T-helper 1 cell treated with Interleukin-12 subunit alpha and Interleukin-12 subunit beta and Interleukin-4 antibody, amounts not matched to agents 30 μg/mL and 1 μg/mL, for 36 hours (primary cell): ENCODE data around the gene GKN1.

Source experiments
- H3K27ac Mint-ChIP-seq: one replicate; pipeline ENCODE4 v1.8.0; 2021; ENCODE audit warnings: mild to moderate bottlenecking, mixed read lengths
- H3K27me3 Mint-ChIP-seq: one replicate; pipeline ENCODE4 v1.8.0; 2021; ENCODE audit warnings: low read depth, mixed read lengths
- H3K36me3 Mint-ChIP-seq: one replicate; pipeline ENCODE4 v1.8.0; 2021; ENCODE audit warnings: low read depth, mixed read lengths
- H3K4me1 Mint-ChIP-seq: one replicate; pipeline ENCODE4 v1.8.0; 2021; ENCODE audit warnings: low read depth, mixed read lengths
- H3K4me3 Mint-ChIP-seq: one replicate; pipeline ENCODE4 v1.8.0; 2021; ENCODE audit warnings: mild to moderate bottlenecking, moderate library complexity, mixed read lengths
- H3K9me3 Mint-ChIP-seq: one replicate; pipeline ENCODE4 v1.8.0; 2021; ENCODE audit warnings: mixed read lengths

The GKN1 gene, protein sequence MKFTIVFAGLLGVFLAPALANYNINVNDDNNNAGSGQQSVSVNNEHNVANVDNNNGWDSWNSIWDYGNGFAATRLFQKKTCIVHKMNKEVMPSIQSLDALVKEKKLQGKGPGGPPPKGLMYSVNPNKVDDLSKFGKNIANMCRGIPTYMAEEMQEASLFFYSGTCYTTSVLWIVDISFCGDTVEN

DNA sequence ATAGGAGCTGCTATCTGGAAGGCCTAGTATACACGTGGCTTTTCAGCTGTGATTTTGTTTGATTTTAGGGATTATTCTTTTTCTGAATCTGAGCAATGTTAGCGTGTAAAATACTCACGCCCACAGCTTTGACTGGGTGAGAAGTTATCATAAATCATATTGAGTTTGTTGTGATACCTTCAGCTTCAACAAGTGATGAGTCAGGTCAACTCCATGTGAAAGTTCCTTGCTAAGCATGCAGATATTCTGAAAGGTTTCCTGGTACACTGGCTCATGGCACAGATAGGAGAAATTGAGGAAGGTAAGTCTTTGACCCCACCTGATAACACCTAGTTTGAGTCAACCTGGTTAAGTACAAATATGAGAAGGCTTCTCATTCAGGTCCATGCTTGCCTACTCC lies at the start of gene GKN1:
Gene GKN1 (plus strand): TSS at position 386 of the 400 bp plus-strand sequence. CDS start 42 bp downstream, outside the sequence.
- Mint-ChIP-seq H3K27ac (no peak within 1 kb of the TSS), H3K4me1 (no peaks in the 10 kb centered on the region), H3K36me3 (no peaks in the 10 kb centered on the region), H3K9me3 (no peaks in the 10 kb centered on the region), H3K27me3 (peaks cover 42% of the 10 kb centered on the region), H3K4me3 (no peak within 1 kb of the TSS)

DNA sequence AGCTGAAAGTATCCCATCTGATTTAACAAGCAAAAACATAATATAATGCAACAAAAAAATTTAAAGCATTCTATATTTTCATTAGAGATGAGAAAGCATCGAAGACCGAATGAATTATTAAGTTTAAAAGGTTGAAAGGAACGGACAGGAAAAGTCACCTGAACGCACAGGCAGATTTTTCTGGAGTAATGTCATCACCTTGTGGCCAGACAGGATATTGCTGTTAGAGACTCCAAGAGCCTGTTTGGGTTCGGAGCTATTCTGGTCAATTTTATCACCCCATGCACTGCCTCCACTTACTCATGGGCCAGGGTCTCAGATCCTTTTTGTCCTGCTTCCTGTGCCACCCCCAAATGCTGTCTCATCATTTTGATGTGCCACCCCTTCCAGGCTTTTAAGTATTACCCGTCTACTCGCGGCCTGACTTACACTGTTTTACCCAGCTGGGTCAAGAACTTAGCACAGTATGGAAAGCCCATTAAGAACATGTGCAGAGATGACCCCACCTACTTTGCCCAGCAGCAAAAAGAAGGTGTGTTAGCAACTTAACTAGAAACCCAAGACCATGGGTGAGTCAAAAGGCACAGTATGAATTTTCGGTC lies 49.0 kb upstream of the GKN1 start:
- Mint-ChIP-seq H3K4me3 (no peak overlapping the region), H3K9me3 (no peaks in the 10 kb centered on the region), H3K4me1 (peaks cover 10% of the 10 kb centered on the region), H3K36me3 (no peaks in the 10 kb centered on the region), H3K27ac (no peak overlapping the region), H3K27me3 (peaks cover 31% of the 10 kb centered on the region)

DNA sequence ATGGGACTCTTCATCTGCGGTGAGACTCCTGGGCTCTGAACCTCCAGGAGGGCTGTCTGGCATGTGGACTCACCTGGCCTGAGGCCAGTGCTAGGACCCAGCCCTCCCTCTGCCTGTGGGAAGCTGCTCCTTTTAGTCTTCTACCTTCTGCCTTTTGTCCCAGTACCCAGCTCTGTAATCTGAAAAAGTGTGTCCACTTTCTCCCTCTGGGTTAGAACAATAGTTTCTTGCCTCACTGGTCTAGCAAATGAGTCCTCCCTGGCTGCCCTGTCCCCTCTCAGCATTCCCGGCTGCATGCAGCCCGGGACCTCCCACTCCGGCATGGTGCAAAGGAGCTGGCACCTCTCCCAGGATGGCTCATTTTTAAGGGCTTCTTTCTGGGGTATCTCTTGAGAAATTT lies 47.6 kb upstream of the GKN1 start:
- Mint-ChIP-seq H3K27me3 (peaks cover 37% of the 10 kb centered on the region), H3K27ac (no peak overlapping the region)

DNA sequence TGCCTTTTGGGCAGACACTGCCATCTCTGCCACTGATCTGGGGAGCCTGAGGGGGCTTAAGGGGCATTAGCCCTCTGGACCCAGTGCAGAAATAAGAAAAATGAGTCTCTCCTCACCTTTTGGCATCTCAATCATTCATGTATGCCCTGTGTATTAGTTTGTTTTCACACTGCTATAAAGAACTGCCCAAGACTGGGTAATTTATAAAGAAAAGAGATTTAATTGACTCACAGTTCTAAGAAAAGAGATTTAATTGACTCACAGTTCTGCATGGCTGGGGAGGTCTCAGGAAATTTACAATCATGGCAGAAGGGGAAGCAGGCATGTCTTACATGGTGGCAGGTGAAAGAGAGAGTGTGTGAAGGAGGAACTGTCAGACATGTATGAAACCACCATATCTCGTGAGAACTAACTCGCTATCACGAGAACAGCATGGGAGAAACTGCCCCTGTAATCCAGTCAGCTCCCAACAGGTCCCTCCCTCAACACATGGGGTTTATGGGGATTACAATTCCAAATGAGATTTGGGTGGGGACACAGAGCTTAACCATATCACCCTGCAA lies 43.2 kb upstream of the GKN1 start:
- Mint-ChIP-seq H3K27me3 (peaks cover 49% of the 10 kb centered on the region), H3K27ac (no peak overlapping the region), H3K36me3 (no peaks in the 10 kb centered on the region), H3K4me1 (peaks cover 6% of the 10 kb centered on the region), H3K9me3 (no peaks in the 10 kb centered on the region), H3K4me3 (no peak overlapping the region)

More for the DNA sequence above, 47.6 kb upstream of the GKN1 start:
- Mint-ChIP-seq H3K9me3 (no peaks in the 10 kb centered on the region), H3K4me3 (no peak overlapping the region), H3K4me1 (peaks cover 10% of the 10 kb centered on the region), H3K36me3 (no peaks in the 10 kb centered on the region)

DNA sequence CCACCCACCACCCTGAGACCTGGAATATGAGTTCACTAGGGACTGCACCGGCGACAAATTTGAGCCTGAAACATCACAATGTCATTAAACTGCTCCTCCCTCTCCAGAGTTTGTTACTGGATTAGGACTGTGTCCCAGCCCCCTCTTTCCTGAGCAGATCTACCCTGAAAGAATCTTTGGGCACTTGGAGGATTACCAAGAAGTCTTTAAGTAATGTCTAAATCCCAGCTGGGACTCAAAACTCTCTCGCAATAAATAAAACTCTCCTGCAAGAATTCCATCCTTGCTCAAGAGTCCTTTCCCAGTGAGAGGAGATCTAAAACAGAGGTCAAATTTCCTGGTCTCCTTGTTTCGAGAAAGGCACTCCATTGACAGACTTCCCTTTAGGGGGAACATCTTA lies 42.6 kb upstream of the GKN1 start:
- Mint-ChIP-seq H3K27me3 (peaks cover 47% of the 10 kb centered on the region), H3K4me1 (peaks cover 6% of the 10 kb centered on the region)

DNA sequence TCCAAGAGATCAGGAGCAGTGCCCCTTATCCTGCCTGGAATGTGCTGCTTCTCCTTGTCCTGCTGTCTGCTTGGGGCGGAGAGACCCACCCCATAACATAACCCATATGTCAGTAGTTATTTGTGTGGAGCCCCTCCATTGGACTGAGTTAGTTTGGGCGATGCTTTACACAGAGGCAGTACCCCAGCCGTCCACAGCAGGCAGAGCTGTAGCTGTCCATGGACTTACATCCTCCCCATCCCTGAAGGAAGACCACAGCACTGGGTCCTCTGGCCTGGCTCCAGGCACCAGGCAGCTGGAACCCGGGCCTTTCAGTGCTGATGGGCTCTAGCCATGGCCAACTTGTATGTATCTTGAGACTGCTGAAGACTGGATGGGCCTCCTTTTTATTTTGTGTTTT lies 42.0 kb upstream of the GKN1 start:
- Mint-ChIP-seq H3K4me3 (no peak overlapping the region), H3K27me3 (peaks cover 50% of the 10 kb centered on the region), H3K4me1 (peaks cover 6% of the 10 kb centered on the region), H3K27ac (no peak overlapping the region), H3K9me3 (no peaks in the 10 kb centered on the region), H3K36me3 (no peaks in the 10 kb centered on the region)

More for the DNA sequence above, 42.6 kb upstream of the GKN1 start:
- H3K36me3 Mint-ChIP-seq = no peaks in the 10 kb centered on the region
- H3K27ac Mint-ChIP-seq = no peak overlapping the region
- no peak overlapping the region for H3K4me3 Mint-ChIP-seq
- H3K9me3 Mint-ChIP-seq = no peaks in the 10 kb centered on the region

DNA sequence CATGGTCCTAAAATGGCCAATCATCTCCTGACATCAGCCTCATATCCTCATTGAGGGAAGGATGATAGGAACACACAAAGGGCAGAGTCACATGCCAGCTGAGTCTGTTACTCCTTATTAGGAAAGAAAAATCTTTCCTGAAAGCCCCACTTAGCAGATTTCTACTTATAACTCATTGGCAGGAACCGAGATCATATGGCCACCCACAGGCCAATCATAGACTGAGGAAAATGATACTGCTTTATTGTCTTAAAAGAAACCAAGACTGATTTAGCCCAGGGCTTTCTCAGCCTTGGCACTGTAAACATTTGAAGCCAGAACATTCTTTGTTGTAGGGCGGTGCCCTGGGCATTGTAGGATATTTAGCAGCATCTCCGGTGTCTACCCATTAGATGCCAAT lies 40.4 kb upstream of the GKN1 start:
- peaks cover 1% of the 10 kb centered on the region for H3K4me1 Mint-ChIP-seq
- H3K27me3 Mint-ChIP-seq = peaks cover 48% of the 10 kb centered on the region
- no peak overlapping the region for H3K4me3 Mint-ChIP-seq
- H3K27ac Mint-ChIP-seq = no peak overlapping the region
- no peaks in the 10 kb centered on the region for H3K36me3 Mint-ChIP-seq
- no peaks in the 10 kb centered on the region for H3K9me3 Mint-ChIP-seq

DNA sequence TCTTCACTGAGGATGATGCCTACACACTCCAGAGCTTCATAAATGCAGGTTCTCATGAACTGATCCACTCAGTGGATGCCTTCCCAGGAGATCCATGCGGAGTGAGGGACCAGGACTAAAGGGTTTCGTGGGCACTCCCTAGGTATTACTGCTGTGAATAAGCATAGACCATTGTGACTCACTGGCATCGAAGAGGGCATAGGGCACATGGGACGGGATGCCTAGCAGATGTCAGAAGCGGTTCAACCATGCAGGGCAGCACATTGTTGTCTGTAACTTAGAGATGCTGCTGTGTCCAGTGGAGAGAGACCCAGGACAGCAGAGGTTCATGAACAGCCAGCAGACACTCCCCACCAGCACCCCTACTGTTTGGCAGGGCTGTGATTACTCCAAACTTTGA lies 39.0 kb upstream of the GKN1 start:
- Mint-ChIP-seq H3K27me3 (peaks cover 47% of the 10 kb centered on the region), H3K4me3 (no peak overlapping the region), H3K27ac (no peak overlapping the region), H3K4me1 (peaks cover 1% of the 10 kb centered on the region), H3K9me3 (no peaks in the 10 kb centered on the region), H3K36me3 (no peaks in the 10 kb centered on the region)

DNA sequence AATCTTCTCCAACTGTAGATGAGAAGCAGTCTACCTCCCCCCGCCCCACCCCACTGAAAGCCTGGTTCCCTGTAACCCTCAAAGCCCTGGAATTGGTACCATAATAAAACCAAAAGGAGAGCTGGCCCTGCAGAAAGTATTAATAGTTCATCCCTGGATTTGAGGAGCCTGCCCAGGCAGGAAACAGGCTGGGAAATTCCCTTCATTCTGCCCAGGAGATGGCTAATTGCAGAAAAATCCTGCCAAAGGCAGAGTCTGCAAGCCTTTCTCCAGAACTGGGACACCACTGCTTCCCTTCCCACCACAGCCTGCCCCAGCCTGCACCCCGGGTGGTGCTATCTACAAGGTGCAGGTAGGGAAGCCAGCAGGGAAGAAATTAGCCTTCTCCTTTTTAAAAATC lies 38.0 kb upstream of the GKN1 start:
- no peak overlapping the region for H3K4me3 Mint-ChIP-seq
- no peaks in the 10 kb centered on the region for H3K36me3 Mint-ChIP-seq
- peaks cover 1% of the 10 kb centered on the region for H3K4me1 Mint-ChIP-seq
- H3K27me3 Mint-ChIP-seq = peaks cover 52% of the 10 kb centered on the region
- H3K9me3 Mint-ChIP-seq = no peaks in the 10 kb centered on the region
- no peak overlapping the region for H3K27ac Mint-ChIP-seq

DNA sequence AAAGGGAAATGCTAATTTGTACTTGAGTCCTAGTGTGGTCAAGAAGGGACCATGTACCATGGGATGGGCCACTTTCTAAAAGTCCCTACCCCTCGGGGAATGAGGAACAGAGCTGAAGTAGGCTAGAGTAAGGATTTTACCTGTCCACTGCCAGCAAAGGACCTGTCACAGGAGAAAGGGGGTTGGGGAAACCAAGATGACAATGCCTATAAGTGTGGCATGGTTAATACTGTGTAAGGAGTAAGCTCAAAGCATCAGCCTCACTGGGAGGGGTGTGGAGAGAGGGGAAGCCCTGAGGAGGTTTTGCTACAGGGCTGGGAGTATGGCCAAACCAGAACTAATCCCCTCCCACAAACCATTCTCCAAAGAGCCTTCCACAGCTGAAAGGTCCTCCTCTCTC lies 37.5 kb upstream of the GKN1 start:
- Mint-ChIP-seq H3K27ac (no peak overlapping the region), H3K4me1 (peaks cover 1% of the 10 kb centered on the region), H3K9me3 (no peaks in the 10 kb centered on the region), H3K27me3 (peaks cover 52% of the 10 kb centered on the region), H3K36me3 (no peaks in the 10 kb centered on the region), H3K4me3 (no peak overlapping the region)

DNA sequence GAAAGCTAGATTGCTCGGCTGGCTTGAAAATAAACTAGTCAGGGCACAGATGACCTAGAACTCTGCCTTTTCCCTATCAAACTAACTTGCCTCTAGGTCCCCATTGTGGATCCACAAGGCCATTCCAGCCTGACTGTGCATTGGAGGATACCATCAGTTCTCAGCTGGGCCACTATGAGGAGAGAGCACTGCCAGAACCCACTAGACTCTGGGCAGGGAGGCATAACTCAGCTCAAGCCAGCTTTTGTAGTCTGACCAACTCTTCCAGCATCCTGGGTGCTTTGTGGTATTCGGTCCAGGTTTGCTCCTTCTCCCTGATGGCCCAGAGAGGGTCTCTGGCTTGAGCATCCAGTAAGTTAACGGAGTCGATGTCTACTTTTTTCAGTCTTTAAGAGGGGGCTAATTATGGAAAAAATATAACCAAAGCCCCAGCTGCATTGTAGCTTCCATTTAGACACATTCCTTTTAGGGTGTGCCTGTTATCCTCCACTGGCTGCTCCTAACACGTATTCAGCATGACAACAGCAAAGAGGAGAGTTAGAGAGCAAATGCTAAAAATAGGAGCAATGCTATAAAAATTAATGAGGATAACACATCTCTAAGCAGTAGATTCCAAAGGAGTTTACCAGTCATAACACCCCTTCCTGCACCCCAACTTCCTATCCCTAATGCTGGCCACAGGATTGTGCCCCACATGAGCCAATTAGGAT lies 36.9 kb upstream of the GKN1 start:
- H3K4me3 Mint-ChIP-seq = no peak overlapping the region
- H3K4me1 Mint-ChIP-seq = peaks cover 1% of the 10 kb centered on the region
- no peaks in the 10 kb centered on the region for H3K36me3 Mint-ChIP-seq
- no peak overlapping the region for H3K27ac Mint-ChIP-seq
- no peaks in the 10 kb centered on the region for H3K9me3 Mint-ChIP-seq
- H3K27me3 Mint-ChIP-seq = peaks cover 59% of the 10 kb centered on the region

DNA sequence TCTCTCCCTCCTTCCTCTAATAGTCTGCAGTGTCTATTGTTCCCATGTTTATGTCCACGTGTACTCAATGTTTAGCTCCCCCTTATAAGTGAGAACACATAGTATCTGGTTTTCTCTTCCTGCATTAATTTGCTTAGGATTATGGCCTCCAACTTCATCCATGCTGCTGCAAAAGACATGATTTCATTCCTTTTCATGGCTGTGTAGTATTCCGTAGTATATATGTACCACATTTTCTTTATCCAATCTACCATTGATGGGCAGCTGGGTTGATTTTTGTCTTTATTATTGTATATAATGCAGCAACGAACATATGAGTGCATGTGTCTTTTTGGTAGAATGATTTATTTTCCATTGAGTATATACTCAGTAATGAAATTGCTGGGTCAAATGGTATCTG lies 35.5 kb upstream of the GKN1 start:
- Mint-ChIP-seq H3K9me3 (no peaks in the 10 kb centered on the region), H3K27me3 (peaks cover 70% of the 10 kb centered on the region), H3K36me3 (no peaks in the 10 kb centered on the region), H3K4me3 (no peak overlapping the region), H3K4me1 (peaks cover 1% of the 10 kb centered on the region), H3K27ac (no peak overlapping the region)

DNA sequence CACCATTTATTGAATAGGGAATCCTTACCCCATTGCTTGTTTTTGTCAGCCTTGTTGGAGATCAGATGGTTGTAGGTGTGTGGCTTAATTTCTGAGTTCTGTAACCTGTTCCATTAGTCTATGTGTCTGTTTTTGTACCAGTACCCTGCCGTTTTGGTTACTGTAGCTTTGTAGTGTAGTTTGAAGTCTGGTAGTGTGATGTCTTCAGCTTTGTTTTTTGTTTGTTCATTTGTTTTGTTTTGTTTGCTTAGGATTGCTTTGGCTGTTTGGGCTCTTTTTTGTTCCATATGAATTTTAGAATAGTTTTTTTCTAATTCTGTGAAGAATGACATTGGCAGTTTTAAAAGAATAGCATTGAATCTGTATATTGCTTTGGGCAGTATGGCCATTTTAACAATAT lies 34.5 kb upstream of the GKN1 start:
- Mint-ChIP-seq H3K4me1 (peaks cover 1% of the 10 kb centered on the region), H3K4me3 (no peak overlapping the region), H3K36me3 (no peaks in the 10 kb centered on the region), H3K27ac (no peak overlapping the region), H3K27me3 (peaks cover 72% of the 10 kb centered on the region), H3K9me3 (no peaks in the 10 kb centered on the region)

DNA sequence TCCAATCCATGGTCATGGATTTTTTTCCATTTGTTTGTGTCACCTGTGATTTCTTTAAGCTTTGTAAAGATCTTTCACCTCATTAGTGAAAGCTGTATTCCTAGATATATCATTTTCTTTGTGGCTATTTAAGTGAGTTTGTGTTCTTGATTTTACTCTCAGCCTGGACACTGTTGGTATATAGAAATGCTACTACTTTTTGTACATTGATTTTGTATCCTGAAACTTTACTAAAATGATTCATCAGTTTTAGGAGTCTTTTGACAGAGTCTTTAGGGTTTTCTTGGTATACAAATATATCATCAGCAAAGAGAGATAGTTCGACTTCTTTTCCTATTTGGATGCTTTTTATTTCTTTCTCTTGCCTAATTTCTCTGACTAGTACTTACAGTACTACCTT lies 34.1 kb upstream of the GKN1 start:
- Mint-ChIP-seq H3K4me1 (peaks cover 1% of the 10 kb centered on the region), H3K27ac (no peak overlapping the region), H3K36me3 (no peaks in the 10 kb centered on the region), H3K27me3 (peaks cover 68% of the 10 kb centered on the region), H3K9me3 (no peaks in the 10 kb centered on the region), H3K4me3 (no peak overlapping the region)

DNA sequence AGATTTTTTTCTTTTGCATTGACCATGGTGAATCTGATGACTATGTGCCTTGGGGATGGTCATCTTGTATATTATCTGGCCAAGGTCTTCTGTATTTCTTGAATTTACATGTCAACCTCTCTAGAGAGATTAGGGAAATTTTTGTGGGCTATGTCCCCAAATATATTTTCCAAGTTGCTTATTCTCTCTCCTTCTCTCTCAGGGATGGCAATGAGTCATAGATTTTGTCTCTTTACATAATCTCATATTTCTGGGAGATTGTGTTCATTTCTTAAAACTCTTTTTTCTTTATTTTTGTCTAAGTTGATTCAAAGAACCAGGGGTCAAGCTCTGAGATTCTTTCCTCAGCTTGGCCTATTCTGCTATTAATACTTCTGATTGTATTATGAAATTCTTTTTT lies 31.6 kb upstream of the GKN1 start:
- Mint-ChIP-seq H3K27ac (no peak overlapping the region), H3K4me1 (no peaks in the 10 kb centered on the region), H3K36me3 (no peaks in the 10 kb centered on the region), H3K27me3 (peaks cover 66% of the 10 kb centered on the region), H3K4me3 (no peak overlapping the region), H3K9me3 (no peaks in the 10 kb centered on the region)
